HG02642 (cell line): ENCODE measurements around the gene MAP3K20.

Experiments used
- ATAC-seq: cut with Tn5 transposase; IDR thresholded peaks from one replicate; pipeline ENCODE4 v1.9.1; 2021; ENCODE audit warnings: mild to moderate bottlenecking; ENCODE audit not compliant: unreplicated experiment, poor library complexity

MAP3K20 gene

GRCh38 chr2:173218326-173219056 lies 142.8 kb downstream of the MAP3K20 start:
- no peak for ATAC-seq

- no peak for ATAC-seq
These were observed 145.6 kb downstream of the MAP3K20 start for GRCh38 chr2:173221132-173221695.

- ATAC-seq = peak; percentile 95
These were observed 146.4 kb downstream of the MAP3K20 start for GRCh38 chr2:173221937-173222594.

GRCh38 chr2:173223871-173224270 lies 148.2 kb downstream of the MAP3K20 start:
- no peak for ATAC-seq

GRCh38 chr2:173226899-173227698 lies 151.5 kb downstream of the MAP3K20 start:
- no peak for ATAC-seq

GRCh38 chr2:173229086-173229485 lies 153.4 kb downstream of the MAP3K20 start:
- ATAC-seq = no peak

GRCh38 chr2:173230181-173230580 lies 154.5 kb downstream of the MAP3K20 start:
- no peak for ATAC-seq

- no peak for ATAC-seq
These were observed 155.4 kb downstream of the MAP3K20 start for GRCh38 chr2:173231042-173231441.

- ATAC-seq = no peak
These were observed 155.8 kb downstream of the MAP3K20 start for GRCh38 chr2:173231465-173231864.

- ATAC-seq = no peak
These were observed 157.5 kb downstream of the MAP3K20 start for GRCh38 chr2:173232956-173233744.

GRCh38 chr2:173235947-173236803 lies 160.5 kb downstream of the MAP3K20 start:
- no peak for ATAC-seq

GRCh38 chr2:173238385-173238784 lies 162.7 kb downstream of the MAP3K20 start:
- no peak for ATAC-seq

GRCh38 chr2:173238831-173239230 lies 163.2 kb downstream of the MAP3K20 start:
- no peak for ATAC-seq

GRCh38 chr2:173239644-173240043 lies 164.0 kb downstream of the MAP3K20 start:
- ATAC-seq = peak; percentile 92

- ATAC-seq = peak; percentile 22
These were observed 164.4 kb downstream of the MAP3K20 start for GRCh38 chr2:173240083-173240482.

- no peak for ATAC-seq
These were observed 166.0 kb downstream of the MAP3K20 start for GRCh38 chr2:173241643-173242042.

GRCh38 chr2:173247156-173247555 lies 171.5 kb downstream of the MAP3K20 start:
- ATAC-seq = no peak

- no peak for ATAC-seq
These were observed 172.7 kb downstream of the MAP3K20 start for GRCh38 chr2:173248381-173248780.
